NCI-H510A treated with DMSO at 0.1 percent for 48 hours (cell line): ENCODE results near the gene TMEM132C.
"Not testable (repeated sequence)": the region's sequence is repeated elsewhere in the genome, so short reads cannot be mapped to it uniquely, and the experiment has no call there.

Experiments
- DNase-seq: peaks from one replicate; lab custom pipeline; 2025; lab: John Stamatoyannopoulos, UW

The TMEM132C gene

DNA sequence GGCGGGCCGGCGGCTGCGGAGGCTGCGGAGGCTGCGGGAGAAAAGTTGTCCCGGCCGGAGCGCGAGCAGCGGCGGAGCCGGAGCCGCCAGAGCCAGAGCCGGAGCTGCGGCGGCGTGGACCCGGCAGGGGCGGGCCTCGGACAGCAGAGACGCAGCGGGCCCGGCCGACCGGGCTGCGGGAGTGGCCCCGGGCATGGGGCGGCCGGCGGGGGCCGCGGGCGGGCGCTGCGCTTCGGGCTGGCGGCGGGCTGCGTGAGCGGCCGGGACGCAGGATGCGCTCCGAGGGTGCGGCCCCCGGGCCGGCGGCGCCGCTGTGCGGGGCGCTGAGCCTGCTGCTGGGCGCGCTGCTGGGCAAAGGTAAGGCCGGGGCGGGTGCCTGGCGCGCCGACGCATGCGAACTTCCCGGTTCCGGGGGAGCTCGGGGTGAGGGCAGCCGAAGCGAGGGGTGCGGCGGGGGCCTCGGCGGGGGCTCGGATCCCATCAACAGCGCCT is at the start of gene TMEM132C:
TSS of gene TMEM132C (plus strand) at position 40 of the 492 bp plus-strand sequence. CDS start at position 273, 233 bp downstream.
- DNase-seq = no peak

DNA sequence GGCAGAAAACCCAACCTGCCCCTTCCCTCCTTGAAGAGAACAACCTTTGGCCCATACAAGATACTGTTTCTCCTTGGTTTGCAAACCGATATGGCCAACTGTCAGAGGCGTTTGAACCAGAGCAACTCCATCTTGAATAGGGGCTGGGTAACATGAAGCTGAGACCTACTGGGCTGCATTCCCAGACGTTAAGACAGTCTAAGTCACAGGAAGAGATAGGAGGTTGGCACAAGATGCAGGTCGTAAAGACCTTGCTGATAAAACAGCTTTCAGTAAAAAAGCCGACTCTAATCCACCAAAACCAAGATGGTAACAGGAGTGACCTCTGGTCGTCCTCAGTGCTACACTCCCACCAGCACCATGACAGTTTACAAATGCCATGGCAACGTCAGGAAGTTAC is 42.7 kb upstream of the TMEM132C start:
- DNase-seq = no peak

DNA sequence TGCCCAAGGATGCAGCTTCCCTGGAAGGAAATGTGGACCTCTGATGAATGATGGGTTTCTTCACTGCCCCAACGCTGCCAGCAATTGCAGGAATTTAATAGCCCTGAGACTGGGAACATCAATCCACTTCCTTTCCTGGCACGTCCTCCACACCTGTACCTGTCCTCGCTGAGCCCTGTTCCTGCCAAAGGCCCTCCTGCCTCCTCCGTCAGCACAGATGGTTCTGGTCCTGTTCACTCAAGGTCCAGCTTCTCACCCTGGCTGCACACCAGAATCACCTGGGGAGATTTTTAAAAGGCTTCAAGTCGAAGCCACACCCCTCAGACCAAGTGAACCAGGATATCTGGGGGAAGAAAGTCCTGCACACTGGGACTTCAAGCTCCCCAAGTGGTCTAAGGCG is 38.4 kb upstream of the TMEM132C start:
- no peak for DNase-seq

DNA sequence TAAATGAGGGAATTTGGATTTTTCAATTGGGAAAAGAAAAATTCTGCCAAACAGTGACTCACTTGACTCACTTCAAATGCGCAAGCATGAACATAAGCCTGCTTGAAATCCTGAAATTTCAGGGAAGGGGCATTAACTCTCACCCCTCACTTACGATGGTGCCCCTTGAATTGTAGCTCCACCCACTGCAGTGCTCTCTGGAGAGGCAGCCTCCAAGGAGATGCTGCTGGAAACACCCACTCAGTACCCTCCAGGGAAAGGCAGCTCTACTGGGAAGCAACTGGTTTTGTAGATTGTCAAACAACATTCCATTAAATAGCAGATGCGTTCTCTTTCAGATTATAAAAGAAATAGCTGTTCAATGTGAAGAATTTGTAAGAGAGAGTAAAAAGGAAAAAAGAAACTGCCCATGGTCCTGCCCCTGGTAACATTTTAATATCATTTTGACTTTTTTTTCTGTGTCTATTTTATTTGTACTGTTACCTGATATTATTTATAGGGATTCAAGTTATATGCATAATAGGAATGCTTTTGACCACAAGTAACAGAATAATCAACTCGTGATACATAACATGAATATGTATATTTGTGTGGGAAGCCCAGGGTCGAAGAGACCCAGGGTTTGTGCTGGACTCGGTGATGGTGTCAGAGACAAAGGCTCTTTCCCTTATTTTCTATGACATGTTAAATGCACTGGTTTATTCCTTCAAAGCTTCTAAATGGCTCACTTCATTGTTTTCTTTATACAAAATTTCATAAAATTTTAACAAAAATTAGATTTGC is 31.1 kb upstream of the TMEM132C start:
- no peak for DNase-seq

DNA sequence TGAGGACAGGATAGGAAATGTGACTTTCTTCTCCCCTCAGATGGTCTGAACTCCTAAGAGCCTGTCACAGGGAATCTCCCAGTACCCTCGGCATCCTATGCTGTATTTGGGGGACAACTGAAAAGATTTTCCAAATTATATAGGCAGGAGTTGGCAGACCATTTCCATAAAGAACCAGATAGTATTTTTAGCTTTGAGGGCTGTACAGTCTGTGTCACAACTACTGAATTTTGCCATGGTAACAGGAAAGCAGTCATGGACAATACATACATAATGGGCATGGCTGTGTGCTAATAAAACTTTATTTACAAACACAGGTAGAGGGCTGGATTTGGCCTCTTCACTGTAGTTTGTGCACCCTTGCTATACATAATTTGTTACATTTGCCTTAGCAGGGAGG is 30.4 kb upstream of the TMEM132C start:
- no peak for DNase-seq

DNA sequence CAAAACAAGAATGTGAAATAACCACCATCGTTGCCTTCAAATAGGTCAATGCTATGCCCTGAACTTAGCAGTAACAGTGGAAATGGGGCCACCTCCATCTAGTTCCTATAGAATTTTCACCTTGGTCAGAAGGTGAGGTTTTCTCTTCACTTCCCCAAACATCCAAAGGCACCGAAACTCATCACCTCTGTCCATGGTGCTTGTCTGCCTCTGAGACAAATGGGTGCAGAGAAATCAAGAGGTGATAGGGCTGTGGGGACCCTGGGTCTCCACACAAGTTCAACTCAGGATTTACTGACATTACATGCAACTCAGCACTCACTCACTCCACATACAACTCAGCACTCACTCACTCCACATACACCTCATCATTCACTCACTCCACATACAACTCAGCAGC is 26.2 kb upstream of the TMEM132C start:
- no peak for DNase-seq

DNA sequence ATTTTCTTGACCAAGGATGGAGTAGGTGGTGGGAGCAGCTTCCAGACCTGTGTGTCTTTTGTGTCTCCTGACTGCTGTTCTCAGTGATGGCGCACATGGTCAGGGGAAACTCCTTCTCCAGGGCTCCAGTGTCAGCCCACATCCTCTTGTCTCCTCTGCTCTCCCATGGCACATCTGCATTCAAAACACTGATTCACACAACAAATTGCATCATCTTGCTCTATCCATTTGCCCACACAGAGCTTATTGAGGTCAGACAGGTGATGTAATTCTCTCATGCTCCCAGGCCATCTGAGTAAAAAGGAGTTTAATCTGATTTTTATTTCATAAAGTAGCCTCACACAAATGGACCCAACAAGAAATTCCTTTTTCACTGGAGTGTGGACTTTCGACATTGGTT is 21.8 kb upstream of the TMEM132C start:
- no peak for DNase-seq

DNA sequence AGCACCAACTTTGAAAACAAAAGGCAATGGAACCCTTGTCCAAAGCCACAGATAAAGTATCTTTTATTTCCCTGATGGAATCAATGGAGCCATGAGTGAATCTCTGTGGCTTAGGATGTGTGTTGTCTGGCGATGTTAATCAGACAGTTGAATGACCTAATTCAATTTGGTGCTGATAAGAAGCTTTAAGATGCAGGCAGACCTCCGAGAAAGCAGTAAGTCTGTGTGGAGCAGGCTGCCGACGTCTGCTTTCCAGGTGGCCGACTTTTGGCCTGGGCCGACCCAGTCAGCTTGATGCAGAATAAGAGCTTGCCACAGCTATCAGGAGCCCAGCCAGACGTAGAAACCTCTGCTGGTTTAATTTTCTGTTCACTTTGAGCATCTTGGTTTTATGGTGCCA is 21.1 kb upstream of the TMEM132C start:
- DNase-seq = no peak

DNA sequence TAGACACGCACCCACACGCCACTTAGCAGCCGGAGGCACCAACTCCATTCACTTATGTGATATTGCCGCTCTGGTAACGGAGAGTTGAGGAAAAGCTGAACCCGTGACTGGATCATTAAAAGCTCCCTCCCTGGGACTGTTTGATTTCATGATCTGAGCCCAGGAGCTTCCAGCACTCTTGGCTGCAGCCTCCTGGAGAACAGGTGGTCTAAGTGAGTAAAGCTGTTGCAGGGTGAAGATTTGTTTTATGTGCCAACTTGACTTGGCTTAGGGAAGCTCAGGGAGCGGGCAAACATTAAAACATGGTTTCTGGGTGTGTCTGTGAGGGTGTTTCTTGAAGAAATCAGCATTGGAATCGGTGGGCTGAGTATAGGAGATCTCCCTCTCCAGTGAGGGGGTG is 16.9 kb upstream of the TMEM132C start:
- no peak for DNase-seq

DNA sequence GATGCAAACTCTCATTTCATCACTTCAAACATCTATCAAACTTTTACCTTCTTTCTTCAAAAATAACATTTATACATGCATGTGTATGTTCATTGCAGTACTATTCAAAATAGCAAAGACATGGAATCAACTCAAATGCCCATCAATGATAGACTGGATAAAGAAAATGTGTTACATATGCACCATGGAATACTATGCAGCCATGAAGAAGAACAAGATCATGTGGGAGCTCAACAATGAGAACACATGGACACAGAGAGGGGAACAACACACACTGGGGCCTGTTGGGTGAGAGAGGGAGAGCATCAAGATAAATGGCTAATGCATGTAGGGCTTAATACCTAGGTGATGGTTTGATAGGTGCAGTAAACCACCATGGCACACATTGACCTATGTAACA is 13.1 kb upstream of the TMEM132C start:
- DNase-seq = not testable (repeated sequence)

DNA sequence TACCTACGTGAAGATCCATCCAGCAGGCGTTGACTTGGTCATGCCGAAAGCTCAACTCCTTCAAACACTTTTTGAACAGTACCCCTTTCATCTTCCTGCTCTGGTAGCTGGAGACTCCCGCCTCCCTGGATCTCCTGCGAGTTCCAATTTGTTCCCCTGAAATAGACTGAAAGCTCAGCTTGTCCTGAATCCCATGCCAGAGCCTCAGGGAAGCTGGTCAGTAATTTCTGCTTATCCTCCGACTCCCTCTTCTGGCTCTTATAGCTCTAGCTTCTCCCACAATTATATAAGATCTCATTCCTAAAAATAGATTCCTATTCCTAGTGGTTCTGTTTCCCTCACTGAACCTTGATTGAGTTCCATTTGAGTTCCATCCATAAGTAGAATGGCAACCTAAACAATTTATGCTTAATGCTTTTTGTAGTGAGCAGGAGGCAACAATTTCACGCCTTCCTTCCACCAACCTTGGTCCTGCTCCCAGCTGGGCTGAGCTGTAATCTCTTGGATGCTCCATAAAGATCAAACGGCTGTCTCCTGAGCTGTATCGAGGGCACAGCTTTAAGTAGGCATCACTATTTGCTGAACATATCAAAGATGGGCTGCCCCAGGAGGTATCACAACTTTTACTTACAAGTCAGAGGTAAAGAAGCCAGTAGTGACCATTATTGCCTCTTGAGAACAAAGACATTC is 8.0 kb upstream of the TMEM132C start:
- DNase-seq = peak; percentile 32

DNA sequence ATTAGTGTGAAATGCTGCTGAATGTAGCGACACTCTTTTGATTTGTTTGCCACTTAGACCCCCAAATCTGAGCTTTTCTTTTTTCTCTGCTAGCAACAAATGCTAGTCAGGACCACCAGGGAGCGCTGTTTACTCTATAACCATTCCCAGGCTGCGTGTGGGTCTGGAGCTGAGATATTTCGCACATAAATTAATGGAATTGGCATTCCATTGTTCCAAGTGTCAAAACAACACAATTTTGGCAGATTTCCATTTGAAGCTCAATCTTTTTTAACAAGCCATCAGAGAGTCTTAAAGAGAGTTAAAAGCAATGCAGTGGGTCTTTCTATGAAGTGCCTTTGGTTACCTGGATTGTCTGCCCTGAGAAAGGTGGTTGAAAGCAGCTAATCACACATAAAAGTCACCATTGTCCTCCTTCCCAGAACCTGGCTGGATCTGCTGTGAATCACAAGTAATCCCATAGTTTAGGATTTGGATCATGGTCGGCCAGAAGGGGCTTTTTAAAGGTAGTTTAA is 7.4 kb upstream of the TMEM132C start:
- peak; percentile 71 for DNase-seq

DNA sequence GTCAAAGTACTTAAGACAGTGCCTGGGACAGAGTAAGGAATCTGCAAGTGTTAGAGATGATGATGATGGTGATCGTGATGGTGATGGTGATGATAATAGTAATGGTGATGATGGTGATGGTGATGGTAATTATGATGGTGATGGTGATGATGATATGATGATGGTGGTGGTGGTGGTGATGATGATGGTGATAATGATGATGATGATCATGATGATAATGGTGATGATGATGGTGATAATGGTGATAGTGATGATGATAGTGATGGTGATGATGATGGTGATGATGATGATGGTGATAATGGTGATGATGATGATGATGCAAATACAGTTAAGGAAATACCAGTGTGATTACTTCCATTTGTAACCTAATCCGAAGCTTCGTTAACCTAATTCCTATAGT is 5.2 kb upstream of the TMEM132C start:
- no peak for DNase-seq

DNA sequence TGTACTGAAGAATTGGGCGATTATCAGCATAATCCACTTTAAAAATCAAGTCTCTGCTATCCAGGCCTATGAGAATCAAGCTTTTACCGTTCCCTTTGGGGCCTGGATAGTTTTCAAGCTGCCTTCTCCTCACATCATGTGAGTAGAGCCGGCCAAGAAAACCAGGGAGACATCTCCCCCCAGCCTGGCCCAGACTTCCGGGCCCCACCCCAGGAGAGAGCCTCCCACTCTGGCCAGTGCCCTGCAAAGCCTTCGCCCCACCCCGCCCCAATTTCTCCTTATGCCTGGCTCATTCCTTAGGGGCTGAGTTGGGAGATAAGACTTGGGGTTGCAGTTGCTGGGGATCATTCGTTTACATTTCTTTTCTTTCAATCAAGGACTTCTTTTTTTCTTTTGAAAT is 1.4 kb upstream of the TMEM132C start:
- no peak for DNase-seq

DNA sequence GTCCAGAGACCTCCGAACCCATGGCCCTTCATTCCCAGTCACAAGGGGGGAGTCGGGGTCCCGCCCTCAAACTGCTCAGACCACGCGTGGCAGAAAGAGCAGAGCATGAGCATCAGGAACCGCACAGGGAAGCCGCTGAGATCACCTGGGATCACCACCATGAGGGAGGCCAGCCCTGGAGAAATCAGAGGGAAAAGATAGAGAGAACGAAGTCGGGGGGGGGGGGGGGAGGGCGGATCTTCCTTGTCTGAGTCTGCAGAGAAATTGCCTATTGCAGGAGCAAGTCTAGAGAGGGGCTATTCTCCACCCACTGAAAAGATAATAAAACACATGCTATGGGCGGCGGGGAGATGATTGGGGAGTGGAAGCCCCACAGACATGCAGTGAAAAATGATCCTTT is 884 bp upstream of the TMEM132C start:
- DNase-seq = no peak

DNA sequence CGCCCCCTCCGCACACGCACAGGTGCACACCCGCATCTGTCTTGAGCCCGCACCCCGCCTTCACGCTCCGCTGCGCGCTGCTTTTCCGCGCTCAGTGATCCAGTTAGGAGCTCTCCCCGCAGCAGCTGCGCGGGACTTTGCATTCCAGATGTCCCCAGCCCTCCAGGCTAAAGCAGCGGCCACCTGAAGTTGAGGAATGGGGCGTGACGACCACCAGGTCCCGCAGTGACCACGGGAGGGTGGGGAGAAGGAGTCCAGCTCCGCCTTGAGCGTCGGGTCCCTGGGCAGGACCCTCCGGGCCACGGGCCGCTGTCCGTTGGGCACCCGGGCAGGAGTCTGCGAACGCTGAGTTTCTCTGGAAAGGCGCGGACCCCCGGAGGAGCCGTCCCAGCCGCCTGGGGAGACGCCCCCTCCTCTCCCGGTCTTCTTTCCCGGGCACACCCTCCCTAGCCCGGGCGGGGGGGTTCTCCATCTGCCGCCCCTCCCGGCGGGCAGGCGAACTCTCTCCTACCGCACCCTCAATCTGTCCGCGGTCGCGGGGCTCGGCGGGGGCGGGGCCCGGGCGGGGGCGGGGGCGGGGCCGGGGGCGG is 334 bp upstream of the TMEM132C start:
- DNase-seq = no peak

DNA sequence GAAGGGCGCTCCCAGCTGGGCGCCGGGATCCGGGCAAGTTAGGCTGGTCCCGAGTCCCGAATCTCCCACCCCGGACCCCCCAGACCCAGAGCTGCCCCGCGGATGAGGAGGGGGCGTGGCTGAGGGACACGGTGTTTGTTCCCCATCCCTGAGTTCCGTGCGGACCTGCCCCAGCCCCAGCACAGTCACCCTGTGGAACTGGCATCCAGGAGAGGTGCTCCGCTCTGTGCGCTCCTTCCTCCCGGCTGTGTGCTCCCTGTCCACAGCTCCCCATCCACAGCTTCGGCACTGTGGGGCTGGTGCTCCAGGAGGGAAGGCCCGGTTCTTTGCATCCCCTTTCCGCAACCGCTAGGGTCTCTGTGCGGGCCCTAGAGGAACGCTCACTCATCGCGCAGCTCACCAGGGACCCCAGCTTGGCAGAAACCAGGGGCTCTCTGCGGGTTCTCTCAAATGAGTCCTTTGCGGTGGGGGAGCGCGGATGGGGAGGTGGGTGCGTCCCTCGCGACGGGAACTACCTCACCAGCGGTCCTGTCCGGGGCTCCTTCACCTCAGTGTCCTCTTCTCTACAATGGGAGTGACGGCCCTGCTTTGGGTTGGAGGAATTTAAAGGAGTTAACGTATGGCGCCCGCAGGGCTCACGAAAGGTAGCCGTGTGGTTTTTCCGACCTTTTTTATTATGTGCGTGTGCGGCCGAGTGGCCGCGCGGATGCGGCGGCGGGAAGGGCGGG is 845 bp downstream of the TMEM132C start:
- DNase-seq = no peak

DNA sequence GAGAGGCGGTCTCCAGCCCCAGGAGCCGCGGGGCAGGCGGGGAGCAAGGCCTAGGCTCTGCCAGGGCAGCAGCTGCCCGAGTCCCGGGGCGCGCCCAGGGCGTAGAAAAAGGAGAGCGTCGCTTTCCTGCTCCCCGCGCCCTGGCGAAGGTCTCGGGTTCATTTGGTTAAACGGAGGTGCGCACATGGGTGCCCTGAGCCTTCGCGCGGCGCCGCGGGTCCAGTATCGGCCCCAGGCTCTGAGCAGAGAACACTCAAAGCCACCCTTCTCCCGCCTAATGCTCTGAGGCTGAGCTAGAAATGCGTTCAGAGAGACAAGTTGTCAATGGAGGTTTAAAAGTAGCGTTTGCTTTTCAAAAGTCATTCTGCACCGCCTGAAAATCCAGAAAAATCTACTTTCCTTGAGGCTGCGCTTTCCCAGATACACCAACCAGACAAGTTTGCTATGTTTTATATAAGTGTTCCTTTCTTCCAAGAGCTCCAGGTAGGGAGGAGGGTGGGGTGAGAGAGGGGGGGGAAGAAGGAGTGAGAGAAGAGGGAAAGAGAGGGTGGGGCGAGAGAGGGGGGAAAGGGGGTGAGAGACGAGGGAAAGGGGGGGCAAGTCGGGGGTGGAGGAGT is 1.5 kb downstream of the TMEM132C start:
- DNase-seq = peak; percentile 36

DNA sequence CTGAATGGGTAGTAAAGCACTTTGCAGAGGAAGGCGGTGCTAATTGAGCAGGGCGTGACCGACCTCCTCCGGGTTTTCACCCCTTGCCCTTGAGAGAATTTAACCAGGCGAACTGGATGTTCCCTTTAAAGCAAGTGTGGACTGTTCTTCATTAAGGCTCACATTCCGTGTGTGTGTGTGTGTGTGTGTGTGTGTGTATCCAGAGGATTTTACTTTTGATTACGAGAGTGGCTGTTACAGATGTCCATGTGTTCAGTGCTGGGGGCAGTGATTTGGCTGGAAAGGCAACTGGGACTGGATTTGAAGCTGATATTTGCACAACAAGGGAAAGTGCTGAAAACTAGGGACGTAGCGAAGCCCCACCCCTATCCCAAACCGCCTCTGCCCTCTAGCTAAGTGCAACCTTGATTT is 2.2 kb downstream of the TMEM132C start:
- no peak for DNase-seq

DNA sequence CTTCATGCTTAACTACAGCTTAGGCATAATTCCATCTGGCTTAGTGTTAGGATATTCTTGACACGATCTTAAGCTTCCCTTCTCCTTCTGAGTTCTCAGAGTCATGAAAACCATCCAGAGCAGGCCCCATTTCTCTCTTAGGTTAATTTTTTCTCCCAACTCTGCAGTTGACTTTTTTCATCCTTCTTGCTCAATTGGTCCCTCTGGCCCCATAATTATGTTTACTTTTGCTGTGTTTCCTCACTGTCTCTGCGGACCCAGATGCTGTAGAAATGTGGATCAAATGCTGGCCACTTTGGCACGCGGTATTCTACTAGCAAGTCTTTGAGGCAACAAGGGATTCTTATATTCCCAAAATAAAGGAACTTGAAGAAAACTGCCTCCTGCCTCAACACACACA is 9.5 kb downstream of the TMEM132C start:
- DNase-seq = no peak

DNA sequence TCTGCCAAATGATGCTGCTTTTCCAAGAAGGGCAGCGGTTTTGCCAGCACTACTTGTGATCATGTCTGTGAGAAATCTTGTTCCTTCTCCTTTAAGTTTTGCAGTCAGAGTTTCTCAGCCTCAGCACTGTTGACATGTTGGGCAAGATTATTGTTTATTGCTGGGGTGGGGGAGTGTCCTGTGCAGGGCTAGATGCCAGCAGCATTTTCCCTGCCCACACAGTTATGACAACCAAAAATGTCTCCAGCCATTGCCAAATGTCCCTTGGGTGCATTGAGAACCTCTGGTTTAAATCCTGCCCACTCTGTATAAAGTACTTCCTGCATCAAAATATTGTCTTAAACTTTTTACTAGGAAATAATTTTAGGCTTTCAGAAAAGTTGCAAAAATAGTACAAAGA is 20.0 kb downstream of the TMEM132C start:
- no peak for DNase-seq

DNA sequence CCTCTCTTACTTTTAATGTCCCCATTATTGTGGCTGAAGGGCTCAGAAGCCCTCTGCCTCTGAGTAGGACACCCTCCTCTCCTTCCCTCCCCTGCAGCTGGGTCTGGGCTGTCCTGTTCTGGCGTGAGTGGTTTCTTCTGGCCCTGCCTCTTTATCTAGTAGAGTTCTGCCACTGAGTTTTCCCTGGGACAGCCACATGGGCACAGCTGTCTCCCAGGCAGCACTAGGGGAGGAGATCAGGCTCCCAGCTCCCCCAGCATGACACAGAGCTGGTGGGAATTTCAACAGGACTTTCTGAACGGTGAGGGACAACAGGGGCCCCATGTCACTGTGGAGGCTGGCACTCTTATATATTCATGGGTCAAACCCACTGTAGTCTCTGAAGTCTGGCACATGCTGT is 21.4 kb downstream of the TMEM132C start:
- DNase-seq = no peak
